K562 (cell line): Measurements from ENCODE around the gene MRGPRX4. TPM values are rescaled to one million over a fixed set of nuclear protein-coding genes. Genes with fewer than 3 reads are reported as not detected.
A peak's percentile ranks its signal among the peaks of the same experiment; 100 is the strongest.

ENCODE experiments used
- ATAC-seq: fragments of 200-7000 bp; cut with Tn5 transposase; 3 replicates; pipeline ENCODE4 v1.9.1; 2020; ENCODE audit warnings: moderate library complexity
- BruUV-seq: library from RNA; stranded (reverse); fragments of 400-500 nt; replicated peaks from 2 replicates; lab custom pipeline; 2021; lab: Mats Ljungman, UMichigan
- CTCF ChIA-PET: fragments of 300-600 bp; formaldehyde crosslinking; extraction: SDS; loops from one replicate; lab custom pipeline; 2021; ENCODE audit warnings: low intra/inter-chr PET ratio; lab: Yijun Ruan, JAX
- POLR2A ChIA-PET: fragments of 300-600, 350-650 bp; sonication (Branson Sonifier 250); formaldehyde crosslinking; extraction: SDS; loops from one replicate; lab custom pipeline; 2021; ENCODE audit warnings: antibody characterized with exemption, inconsistent platforms; lab: Yijun Ruan, JAX
- DNase-seq, 4 experiments: peaks; one replicate each; pipeline versions ENCODE4 v3.0.0 to v3.0.0-alpha.2; 2011 to 2018; ENCODE audit warnings: low spot score in 3 of 4, mixed read lengths in 3 of 4; ENCODE audit errors: extremely low read depth in 1 of 4
- FAIRE-seq: peaks from 2 replicates; lab custom pipeline; 2011; peaks lifted over from hg19 to GRCh38; lab: Jason Lieb, UNC
- H2AFZ ChIP-seq: 2 replicates; pipeline ENCODE4 v1.6.0; 2011; ENCODE audit warnings: low read depth, low read length, control low read depth, inconsistent platforms
- H3K27ac ChIP-seq: fragments of 200-600 bp; 3 replicates; pipeline ENCODE4 v1.8.0; 2011; ENCODE audit warnings: low read depth, mild to moderate bottlenecking, control low read depth, inconsistent platforms, low read length, moderate library complexity, mixed read lengths; ENCODE audit errors: extremely low read depth
- H3K27me3 ChIP-seq, 2 experiments: fragments of 300-600 bp in 1 of 2; 2 replicates in 1 of 2; 3 replicates in 1 of 2; pipeline versions ENCODE4 v1.6.0 to v1.8.0; 2011; ENCODE audit warnings: inconsistent platforms in 2 of 2, low read length in 2 of 2, mild to moderate bottlenecking in 1 of 2, mixed read lengths in 1 of 2, moderate library complexity in 1 of 2; ENCODE audit not compliant: control insufficient read depth in 2 of 2, insufficient read depth in 2 of 2
- H3K36me3 ChIP-seq: fragments of 300-600 bp; 3 replicates; pipeline ENCODE4 v1.8.0; 2011; ENCODE audit warnings: mild to moderate bottlenecking, low read length, inconsistent platforms; ENCODE audit not compliant: control insufficient read depth, insufficient read depth
- H3K4me1 ChIP-seq, 2 experiments: fragments of 200-600 bp in 1 of 2; replicated peaks in 1 of 2; 2 replicates in 1 of 2; 3 replicates in 1 of 2; pipeline versions ENCODE4 v1.5.1 to v1.8.0; 2011; ENCODE audit warnings: inconsistent platforms in 2 of 2, low read length in 2 of 2, mild to moderate bottlenecking in 1 of 2, mixed read lengths in 1 of 2, moderate library complexity in 1 of 2; ENCODE audit not compliant: control insufficient read depth in 2 of 2, insufficient read depth in 2 of 2
- H3K4me2 ChIP-seq: 2 replicates; pipeline ENCODE4 v1.6.1; 2011; ENCODE audit warnings: low read length, control low read depth, inconsistent platforms, mixed read lengths; ENCODE audit not compliant: insufficient read depth
- H3K4me3 ChIP-seq: fragments of 200-600 bp; sonication (generic), shearing (Covaris generic); 2 replicates; pipeline ENCODE4 v1.5.1; 2016; ENCODE audit warnings: control low read depth, inconsistent platforms
- H3K79me2 ChIP-seq: fragments of 200-600 bp; 3 replicates; pipeline ENCODE4 v1.8.0; 2011; ENCODE audit warnings: low read length, inconsistent platforms; ENCODE audit not compliant: control insufficient read depth, insufficient read depth
- H3K9ac ChIP-seq, 2 experiments: 2 replicates each; pipeline versions ENCODE4 v1.6.0 to v1.6.1; 2011; ENCODE audit warnings: low read depth in 2 of 2, low read length in 2 of 2, control low read depth in 1 of 2, inconsistent platforms in 1 of 2, mild to moderate bottlenecking in 1 of 2, mixed read lengths in 1 of 2; ENCODE audit not compliant: insufficient read depth in 1 of 2
- H3K9me1 ChIP-seq: one replicate; pipeline ENCODE4 v1.6.0; 2011; ENCODE audit warnings: inconsistent platforms, mild to moderate bottlenecking, low read length, moderate library complexity; ENCODE audit not compliant: control insufficient read depth, insufficient read depth
- H3K9me3 ChIP-seq: replicated peaks from 2 replicates; pipeline ENCODE4 v1.5.1; 2011; ENCODE audit warnings: low read depth, low read length, inconsistent platforms; ENCODE audit not compliant: control insufficient read depth, insufficient read depth
- H4K20me1 ChIP-seq: replicated peaks from 2 replicates; pipeline ENCODE4 v1.6.1; 2011; ENCODE audit warnings: low read length, inconsistent platforms, mixed read lengths; ENCODE audit not compliant: control insufficient read depth, insufficient read depth
- GATAD2B ChIP-seq: fragments of 450-650 bp; IDR thresholded peaks from 2 replicates; pipeline ENCODE4 v1.6.1; 2017; ENCODE audit warnings: mild to moderate bottlenecking, borderline replicate concordance
- KLF16 ChIP-seq: IDR thresholded peaks from 2 replicates; pipeline ENCODE4 v1.6.1; 2016; ENCODE audit warnings: antibody characterized with exemption
- ZNF124 ChIP-seq: sonication (generic); formaldehyde crosslinking; IDR thresholded peaks from 2 replicates; pipeline ENCODE4 v1.8.1; 2022; ENCODE audit warnings: missing genetic modification reagents
- ZNF184 ChIP-seq: sonication (generic); formaldehyde crosslinking; IDR thresholded peaks from 2 replicates; pipeline ENCODE4 v1.5.0; 2020; ENCODE audit warnings: missing genetic modification reagents
- ZNF3 ChIP-seq: fragments of 250-450 bp; sonication (Bioruptor Pico); IDR thresholded peaks from 2 replicates; pipeline ENCODE4 v1.5.0; 2021; ENCODE audit warnings: mild to moderate bottlenecking, moderate library complexity
- WGBS: fragments of 100-300 bp; shearing (Covaris generic); methylation state at CpG from one replicate; pipeline ENCODE4 v1.1.6; 2016; ENCODE audit warnings: low coverage, mixed read lengths; ENCODE audit not compliant: insufficient coverage; ENCODE audit errors: missing lambda C conversion rate; 5-methylcytosine and 5-hydroxymethylcytosine counted together
- in situ Hi-C: fragments of 300-500 bp; cut with MboI; formaldehyde crosslinking; loops from 4 replicates; pipeline ENCODE4 v1.15.0; 2018; ENCODE audit warnings: inconsistent platforms, mixed read lengths
- intact Hi-C: fragments of 100-400 bp; cut with micrococcal nuclease; formaldehyde crosslinking; loops from 2 replicates; pipeline ENCODE4 v1.14.2; 2022
- polyA plus RNA-seq, 8 experiments: library from polyadenylated mRNA; depleted of rRNA in 4 of 8; stranded (reverse) in 5 of 8; unstranded in 3 of 8; fragments of >200 nt; fragmentation: Nextera tagmentation in 2 of 8; fragmentation: Illumina TruSeq in 1 of 8; extraction: Ambion mirVana in 2 of 8; extraction: Trizol in 1 of 8; gene quantifications; 2 replicates each; pipeline versions ENCODE4 v1.2.1 to v1.2.3, GENCODE V29; 2011 to 2014; ENCODE audit warnings: inconsistent platforms in 1 of 8, missing spikeins in 1 of 8
- total RNA-seq, 7 experiments: library from RNA; depleted of rRNA in 6 of 7; stranded (reverse); fragments of >200 nt in 6 of 7; fragmentation: Illumina TruSeq in 2 of 7; extraction: Trizol in 2 of 7; gene quantifications; 2 replicates each; pipeline versions ENCODE4 v1.2.1 to v1.2.3, GENCODE V29; 2011 to 2021; ENCODE audit warnings: low replicate concordance in 1 of 7
- TF ChIP-seq, protein P1 (sequence below), 3 experiments: IDR thresholded peaks in 2 of 3; conservative IDR thresholded peaks in 1 of 3; 2 replicates each; pipeline ENCODE4 v1.5.1; 2011 to 2012; ENCODE audit warnings: low read length in 3 of 3, mild to moderate bottlenecking in 3 of 3, control low read depth in 2 of 3, improper control_type of control experiment in 1 of 3, inconsistent platforms in 1 of 3, low read depth in 1 of 3, mixed read lengths in 1 of 3, moderate library complexity in 1 of 3; ENCODE audit not compliant: insufficient read depth in 2 of 3
- TF ChIP-seq, protein P2 (sequence below): IDR thresholded peaks from 2 replicates; pipeline ENCODE4 v1.6.1; 2012; ENCODE audit warnings: low read depth, low read length, improper control_type of control experiment, borderline replicate concordance

MRGPRX4 gene
- total and polyA plus RNA-seq, 9 of the 15 experiments (the other 6 are each of a cell fraction or from before 2014, with no cell fraction given), result not detected

DNA sequence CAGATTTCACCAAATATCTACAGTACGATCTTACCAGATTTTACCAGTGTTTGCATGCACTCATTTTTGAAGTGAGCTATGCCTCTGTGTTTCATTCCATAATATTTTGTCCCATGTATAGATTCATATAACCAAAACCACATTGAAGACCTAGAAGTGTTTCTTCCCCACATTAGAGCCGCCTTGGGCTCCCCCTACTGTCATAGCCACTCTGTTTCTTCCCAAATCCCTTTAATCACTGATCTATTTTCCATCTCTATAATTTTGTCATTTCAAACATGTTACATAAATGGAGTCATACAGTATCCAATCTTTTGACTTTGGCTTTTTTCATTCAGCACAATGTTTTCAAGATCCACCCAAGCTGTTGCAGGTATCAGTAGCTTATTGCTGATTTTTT is 27.6 kb upstream of the MRGPRX4 start:
- ATAC-seq (no peak), DNase-seq (no peak), FAIRE-seq (no peak)
- Histone ChIP-seq H3K4me2 (no peak overlapping the region), H3K79me2 (no peaks in the 10 kb centered on the region), H2AFZ (no peak overlapping the region), H3K9me3 (no peaks in the 10 kb centered on the region), H3K9ac (no peak overlapping the region), H3K27ac (no peak overlapping the region), H4K20me1 (no peaks in the 10 kb centered on the region), H3K36me3 (no peaks in the 10 kb centered on the region), H3K4me1 (no peaks in the 10 kb centered on the region), H3K27me3 (no peaks in the 10 kb centered on the region), H3K4me3 (no peak overlapping the region), H3K9me1 (no peaks in the 10 kb centered on the region)
- ChIA-PET POLR2A (no interaction called here), CTCF (no interaction called here)
- no TSS peak for BruUV-seq
- TF ChIP-seq KLF16 (no peak), GATAD2B (no peak)
- TF ChIP-seq, protein P1, sequence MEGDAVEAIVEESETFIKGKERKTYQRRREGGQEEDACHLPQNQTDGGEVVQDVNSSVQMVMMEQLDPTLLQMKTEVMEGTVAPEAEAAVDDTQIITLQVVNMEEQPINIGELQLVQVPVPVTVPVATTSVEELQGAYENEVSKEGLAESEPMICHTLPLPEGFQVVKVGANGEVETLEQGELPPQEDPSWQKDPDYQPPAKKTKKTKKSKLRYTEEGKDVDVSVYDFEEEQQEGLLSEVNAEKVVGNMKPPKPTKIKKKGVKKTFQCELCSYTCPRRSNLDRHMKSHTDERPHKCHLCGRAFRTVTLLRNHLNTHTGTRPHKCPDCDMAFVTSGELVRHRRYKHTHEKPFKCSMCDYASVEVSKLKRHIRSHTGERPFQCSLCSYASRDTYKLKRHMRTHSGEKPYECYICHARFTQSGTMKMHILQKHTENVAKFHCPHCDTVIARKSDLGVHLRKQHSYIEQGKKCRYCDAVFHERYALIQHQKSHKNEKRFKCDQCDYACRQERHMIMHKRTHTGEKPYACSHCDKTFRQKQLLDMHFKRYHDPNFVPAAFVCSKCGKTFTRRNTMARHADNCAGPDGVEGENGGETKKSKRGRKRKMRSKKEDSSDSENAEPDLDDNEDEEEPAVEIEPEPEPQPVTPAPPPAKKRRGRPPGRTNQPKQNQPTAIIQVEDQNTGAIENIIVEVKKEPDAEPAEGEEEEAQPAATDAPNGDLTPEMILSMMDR (IDR thresholded peaks at IDR 0.05 in 2 of 3, conservative IDR thresholded peaks at IDR 0.05 in 1 of 3; ENCODE audit: insufficient read depth in 2 of 3, low read depth in 1 of 3, low read length in 3 of 3), result 0 out of 6 replicates have a peak, but pooled peaks of 1 of the 3 experiments have one; percentile 1
- in situ Hi-C loops, result no loop called here
- 0% methylated on average over 2 of the region's 2 CpGs for WGBS
- intact Hi-C loops, result no loop called here

DNA sequence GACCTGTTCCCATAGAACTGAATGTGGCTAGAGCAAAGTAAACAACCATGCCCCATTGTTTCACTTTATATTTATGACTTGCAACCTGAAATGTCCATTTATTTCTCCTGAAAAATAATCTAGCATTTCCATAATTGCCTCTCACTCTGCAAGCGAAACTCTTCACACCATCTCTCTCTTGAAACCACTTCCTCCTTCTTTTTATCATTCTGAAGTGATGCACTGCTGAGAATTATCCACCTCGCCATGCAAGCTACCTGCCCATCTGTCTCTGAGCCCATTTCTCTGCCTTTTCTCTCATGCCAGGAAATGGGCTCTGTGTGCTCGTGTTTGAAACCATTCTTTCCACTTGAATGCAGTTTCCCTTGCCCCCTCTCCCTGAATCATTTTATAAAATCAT is 26.8 kb upstream of the MRGPRX4 start:
- Histone ChIP-seq H3K4me3 (no peak overlapping the region), H3K36me3 (no peaks in the 10 kb centered on the region), H4K20me1 (no peaks in the 10 kb centered on the region), H3K4me2 (no peak overlapping the region), H3K79me2 (no peaks in the 10 kb centered on the region), H3K9me3 (no peaks in the 10 kb centered on the region), H3K27ac (no peak overlapping the region), H2AFZ (no peak overlapping the region), H3K4me1 (no peaks in the 10 kb centered on the region), H3K9ac (no peak overlapping the region), H3K9me1 (no peaks in the 10 kb centered on the region), H3K27me3 (no peaks in the 10 kb centered on the region)
- FAIRE-seq (no peak), DNase-seq (no peak), ATAC-seq (no peak)
- CTCF ChIA-PET, result no interaction called here
- intact Hi-C loops, result no loop called here
- POLR2A ChIA-PET, result no interaction called here
- no TSS peak for BruUV-seq
- 0% methylated on average over 3 of the region's 3 CpGs for WGBS
- in situ Hi-C loops, result no loop called here
- no peak for TF ChIP-seq ZNF3 (CRISPR knock-in tag)
- TF ChIP-seq ZNF184 (CRISPR knock-in tag), result no peak
- TF ChIP-seq, protein P2, sequence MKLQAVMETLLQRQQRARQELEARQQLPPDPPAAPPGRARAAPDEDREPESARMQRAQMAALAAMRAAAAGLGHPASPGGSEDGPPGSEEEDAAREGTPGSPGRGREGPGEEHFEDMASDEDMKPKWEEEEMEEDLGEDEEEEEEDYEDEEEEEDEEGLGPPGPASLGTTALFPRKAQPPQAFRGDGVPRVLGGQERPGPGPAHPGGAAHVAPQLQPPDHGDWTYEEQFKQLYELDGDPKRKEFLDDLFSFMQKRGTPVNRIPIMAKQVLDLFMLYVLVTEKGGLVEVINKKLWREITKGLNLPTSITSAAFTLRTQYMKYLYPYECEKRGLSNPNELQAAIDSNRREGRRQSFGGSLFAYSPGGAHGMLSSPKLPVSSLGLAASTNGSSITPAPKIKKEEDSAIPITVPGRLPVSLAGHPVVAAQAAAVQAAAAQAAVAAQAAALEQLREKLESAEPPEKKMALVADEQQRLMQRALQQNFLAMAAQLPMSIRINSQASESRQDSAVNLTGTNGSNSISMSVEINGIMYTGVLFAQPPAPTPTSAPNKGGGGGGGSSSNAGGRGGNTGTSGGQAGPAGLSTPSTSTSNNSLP, result no peak
- TF ChIP-seq ZNF124, result no peak
